ENCODE measurements around the gene TTC8. TPM values are rescaled to one million over a fixed set of nuclear protein-coding genes. Genes with fewer than 3 reads are reported as not detected.
"Not testable (repeated sequence)": the region's sequence is repeated elsewhere in the genome, so short reads cannot be mapped to it uniquely, and the experiment has no call there.

TTC8 gene
- total RNA-seq, 2 donors from 2014 or later = 34.8 to 115 TPM

DNA sequence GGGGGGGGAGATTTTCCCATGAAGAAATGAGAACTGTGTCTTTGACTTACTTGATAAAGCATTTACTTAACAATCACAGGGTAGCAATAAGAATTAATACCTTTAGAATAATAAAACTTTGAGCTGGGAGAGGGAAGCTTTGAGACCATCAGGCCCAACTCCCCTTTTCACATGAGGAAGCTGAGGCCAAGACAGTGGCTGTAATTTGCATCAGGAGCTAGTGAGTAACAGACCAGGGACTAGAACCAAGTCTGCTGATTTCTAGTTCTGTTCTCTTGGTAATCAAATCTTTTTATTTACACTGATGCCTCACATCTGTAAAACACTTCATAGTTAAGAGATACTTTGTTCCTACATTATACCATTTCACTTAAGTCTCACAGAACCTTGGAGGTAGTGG is 28.7 kb downstream of the TTC8 start:
- intact Hi-C loops (cut with DNase I) = no loop called here
- Histone ChIP-seq H3K4me1 (replicated peaks) (no peaks in the 10 kb centered on the region), H3K4me3 (no peak overlapping the region), H3K36me3 (no peaks in the 10 kb centered on the region), H3K9me3 (no peaks in the 10 kb centered on the region), H3K27me3 (replicated peaks; ENCODE audit: insufficient read depth) (no peaks in the 10 kb centered on the region), H3K27ac (no peak overlapping the region)
- TF ChIP-seq POLR2AphosphoS5 (IDR thresholded peaks at IDR 0.05) (no peak), CTCF (IDR thresholded peaks at IDR 0.05) (no peak), POLR2A (IDR thresholded peaks at IDR 0.05) (no peak)
- no peak for DNase-seq (ENCODE audit: low spot score)

- H3K36me3 ChIP-seq = no peaks in the 10 kb centered on the region
- 98% methylated on average over 1 of the region's 1 CpG for WGBS
- no peaks in the 10 kb centered on the region for H3K27me3 ChIP-seq (replicated peaks; ENCODE audit: insufficient read depth)
- no peaks in the 10 kb centered on the region for H3K4me1 ChIP-seq (replicated peaks)
- no peaks in the 10 kb centered on the region for H3K9me3 ChIP-seq
- no peak for TF ChIP-seq CTCF (IDR thresholded peaks at IDR 0.05)
- TF ChIP-seq POLR2AphosphoS5 (IDR thresholded peaks at IDR 0.05) = no peak
- TF ChIP-seq POLR2A (IDR thresholded peaks at IDR 0.05) = no peak
- no peak overlapping the region for H3K4me3 ChIP-seq
- intact Hi-C loops (cut with DNase I) = no loop called here
- no peak for DNase-seq (ENCODE audit: low spot score)
- H3K27ac ChIP-seq = no peak overlapping the region
These were observed 32.4 kb downstream of the TTC8 start for GRCh38 chr14:88856786-88857366.

DNA sequence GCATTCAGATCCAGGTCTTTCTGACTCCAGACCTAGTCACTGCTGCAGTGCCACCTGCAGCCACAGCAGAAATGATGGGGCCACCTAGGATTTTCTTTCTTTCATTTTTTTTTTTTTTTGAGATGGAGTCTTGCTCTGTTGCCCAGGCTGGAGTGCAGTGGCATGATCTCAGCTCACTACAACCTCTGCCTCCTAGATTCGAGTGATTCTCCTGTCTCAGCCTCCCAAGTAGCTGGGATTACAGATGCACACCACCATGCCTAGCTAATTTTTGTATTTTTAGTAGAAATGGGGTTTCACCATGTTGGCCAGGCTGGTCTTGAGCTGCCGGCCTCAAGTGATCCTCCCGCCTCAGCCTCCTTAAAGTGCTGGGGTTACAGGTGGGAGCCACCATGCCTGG is 33.4 kb downstream of the TTC8 start:
- H3K9me3 ChIP-seq; intact Hi-C loops (cut with DNase I): not testable (repeated sequence)
- 97% methylated on average over 3 of the region's 3 CpGs for WGBS

GRCh38 chr14:88859118-88859517 is 34.7 kb downstream of the TTC8 start:
- H3K36me3 ChIP-seq; intact Hi-C loops (cut with DNase I); H3K27me3 ChIP-seq (replicated peaks; ENCODE audit: insufficient read depth); H3K9me3 ChIP-seq; H3K4me1 ChIP-seq (replicated peaks); H3K27ac ChIP-seq; DNase-seq (ENCODE audit: low spot score); H3K4me3 ChIP-seq: not testable (repeated sequence)
- whole genome bisulfite sequencing = 98% methylated on average over 2 of the region's 2 CpGs

More for the DNA sequence above, 33.4 kb downstream of the TTC8 start:
- H3K36me3 ChIP-seq; H3K4me3 ChIP-seq; H3K27ac ChIP-seq; H3K4me1 ChIP-seq (replicated peaks); DNase-seq (ENCODE audit: low spot score); H3K27me3 ChIP-seq (replicated peaks; ENCODE audit: insufficient read depth): not testable (repeated sequence)

- Histone ChIP-seq H3K27me3 (replicated peaks; ENCODE audit: insufficient read depth) (no peaks in the 10 kb centered on the region), H3K4me3 (no peak overlapping the region), H3K36me3 (no peaks in the 10 kb centered on the region), H3K27ac (no peak overlapping the region), H3K9me3 (no peaks in the 10 kb centered on the region), H3K4me1 (replicated peaks) (no peaks in the 10 kb centered on the region)
- no peak for DNase-seq (ENCODE audit: low spot score)
- 100% methylated on average over 1 of the region's 1 CpG for WGBS
- intact Hi-C loops (cut with DNase I) = loop anchor here (10.0 kb wide), 1 partner anchor 678 kb away; no protein-coding TSS in a partner anchor
- TF ChIP-seq POLR2A (IDR thresholded peaks at IDR 0.05) (no peak), POLR2AphosphoS5 (IDR thresholded peaks at IDR 0.05) (no peak)
These were observed 38.7 kb downstream of the TTC8 start for GRCh38 chr14:88863167-88863566.

DNA sequence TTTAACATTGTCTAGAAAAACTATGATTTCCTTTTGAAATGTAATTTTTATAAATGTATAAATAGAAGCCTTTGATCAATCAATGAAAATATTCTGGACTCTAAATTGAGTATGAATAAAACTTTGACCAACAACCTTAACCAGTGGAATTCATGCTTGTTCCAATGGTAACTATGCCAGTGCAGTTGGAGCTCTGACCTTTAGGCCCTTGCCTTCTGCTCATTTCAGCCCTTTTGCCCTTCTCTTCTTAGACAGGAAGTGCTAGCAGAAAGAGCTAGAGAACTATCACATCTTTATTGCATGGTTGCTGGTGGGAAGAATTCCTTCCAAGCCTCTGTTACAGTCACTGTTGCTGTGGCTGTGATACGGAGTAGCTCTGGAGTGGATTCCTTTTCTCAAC is 39.7 kb downstream of the TTC8 start:
- TF ChIP-seq POLR2A (IDR thresholded peaks at IDR 0.05) = no peak
- no peak for TF ChIP-seq CTCF (IDR thresholded peaks at IDR 0.05)
- no peak for TF ChIP-seq POLR2AphosphoS5 (IDR thresholded peaks at IDR 0.05)
- Histone ChIP-seq H3K27me3 (replicated peaks; ENCODE audit: insufficient read depth) (no peaks in the 10 kb centered on the region), H3K4me3 (no peak overlapping the region), H3K27ac (no peak overlapping the region), H3K9me3 (no peaks in the 10 kb centered on the region), H3K4me1 (replicated peaks) (no peaks in the 10 kb centered on the region), H3K36me3 (no peaks in the 10 kb centered on the region)
- DNase-seq (ENCODE audit: low spot score) = no peak
- WGBS = 100% methylated on average over 1 of the region's 1 CpG
- intact Hi-C loops (cut with DNase I) = loop anchor here (10.0 kb wide), 1 partner anchor 679 kb away; no protein-coding TSS in a partner anchor
